Activated T-helper 17 cell treated with anti-CD3 and anti-CD28 coated beads, Interleukin-2, amount 50 U/mL, for 72 hours (primary cell): Measurements from ENCODE around the gene LARP1. TPM values are rescaled to one million over a fixed set of nuclear protein-coding genes. Genes with fewer than 3 reads are reported as not detected.
"Not testable (repeated sequence)": the region's sequence is repeated elsewhere in the genome, so short reads cannot be mapped to it uniquely, and the experiment has no call there.

Experiments
- ATAC-seq: fragments of 150-1000 bp; cut with Tn5 transposase; replicated peaks from 2 replicates; pipeline ENCODE4 v1.10.0; 2021; ENCODE audit warnings: mild to moderate bottlenecking, moderate library complexity
- H3K27ac Mint-ChIP-seq: one replicate; pipeline ENCODE4 v1.8.0; 2022; ENCODE audit warnings: mixed read lengths
- H3K27me3 Mint-ChIP-seq: one replicate; pipeline ENCODE4 v1.8.0; 2022; ENCODE audit warnings: mixed read lengths
- H3K36me3 Mint-ChIP-seq: one replicate; pipeline ENCODE4 v1.8.0; 2022; ENCODE audit warnings: low read depth, mild to moderate bottlenecking, mixed read lengths
- H3K4me1 Mint-ChIP-seq: one replicate; pipeline ENCODE4 v1.8.0; 2022; ENCODE audit warnings: mixed read lengths
- H3K4me3 Mint-ChIP-seq: one replicate; pipeline ENCODE4 v1.8.0; 2022; ENCODE audit warnings: mild to moderate bottlenecking, mixed read lengths
- H3K9me3 Mint-ChIP-seq: one replicate; pipeline ENCODE4 v1.8.0; 2022; ENCODE audit warnings: mixed read lengths
- total RNA-seq, 2 donors: library from RNA; stranded (reverse); gene quantifications; one replicate each; pipeline ENCODE4 v1.2.3, GENCODE V29; 2022

LARP1 gene
- total RNA-seq, 2 donors from 2014 or later = 121 to 242 TPM

DNA sequence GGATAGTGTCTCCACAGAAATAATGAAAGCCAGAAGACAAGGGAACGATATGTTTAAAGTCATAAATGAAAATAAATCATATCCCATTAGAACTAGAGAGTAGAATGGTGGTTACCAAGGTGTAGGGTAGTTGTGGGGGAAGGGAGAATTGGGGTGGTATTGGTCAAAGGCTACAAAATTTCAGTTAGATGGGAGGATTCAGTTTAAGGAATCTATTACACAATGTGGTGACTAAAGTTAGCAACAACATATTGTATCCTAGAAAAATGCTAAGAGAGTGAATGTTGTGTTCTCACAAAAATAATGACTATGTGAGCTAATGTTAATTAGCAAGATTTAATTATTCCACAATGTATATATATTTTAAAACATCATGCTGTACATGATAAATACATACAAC lies 27.8 kb upstream of the LARP1 start:
- Mint-ChIP-seq H3K4me3 (no peak overlapping the region), H3K9me3 (peaks cover 4% of the 10 kb centered on the region), H3K36me3 (no peaks in the 10 kb centered on the region), H3K27ac (no peak overlapping the region), H3K27me3 (no peaks in the 10 kb centered on the region), H3K4me1 (peaks cover 1% of the 10 kb centered on the region)
- ATAC-seq = no peak

DNA sequence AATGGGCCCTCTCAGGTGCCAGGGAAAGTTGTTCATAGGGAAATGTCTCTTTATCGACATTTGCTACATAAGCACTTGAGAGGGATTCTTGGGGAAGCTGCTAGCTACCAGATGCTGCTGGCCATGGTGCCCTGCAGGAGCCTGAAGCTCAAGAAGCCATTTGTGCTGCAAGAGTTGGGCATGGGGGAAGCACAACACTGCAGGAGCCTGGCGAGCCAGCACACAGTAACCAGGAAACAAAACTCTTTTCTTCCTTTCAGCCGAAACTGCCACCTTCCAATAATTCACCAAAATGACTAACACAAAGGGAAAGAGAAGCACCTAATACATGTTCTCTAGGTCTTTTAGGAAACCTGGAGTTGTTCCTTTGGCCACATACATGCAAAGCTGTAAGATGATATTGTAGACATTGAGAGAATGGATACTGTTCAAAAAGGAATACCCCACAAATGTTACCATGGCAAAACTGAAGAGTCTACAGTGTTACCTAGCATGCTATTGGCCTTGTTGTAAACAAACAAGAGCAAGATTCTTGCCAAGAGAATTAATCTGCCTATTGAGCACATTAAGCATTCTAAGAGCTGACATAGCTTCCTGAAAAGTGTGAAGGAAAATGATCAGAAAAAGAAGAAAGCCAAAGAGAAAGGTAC lies 26.1 kb upstream of the LARP1 start:
- no peak overlapping the region for H3K27ac Mint-ChIP-seq
- no peak overlapping the region for H3K4me3 Mint-ChIP-seq
- ATAC-seq = no peak
- H3K9me3 Mint-ChIP-seq = peaks cover 4% of the 10 kb centered on the region
- H3K4me1 Mint-ChIP-seq = no peaks in the 10 kb centered on the region
- H3K36me3 Mint-ChIP-seq = no peaks in the 10 kb centered on the region
- H3K27me3 Mint-ChIP-seq = no peaks in the 10 kb centered on the region

GRCh38 chr5:154729613-154730012 lies 25.6 kb upstream of the LARP1 start:
- no peak overlapping the region for H3K4me3 Mint-ChIP-seq
- H3K27me3 Mint-ChIP-seq = no peaks in the 10 kb centered on the region
- no peaks in the 10 kb centered on the region for H3K36me3 Mint-ChIP-seq
- H3K9me3 Mint-ChIP-seq = peaks cover 4% of the 10 kb centered on the region
- no peaks in the 10 kb centered on the region for H3K4me1 Mint-ChIP-seq
- no peak for ATAC-seq
- no peak overlapping the region for H3K27ac Mint-ChIP-seq

GRCh38 chr5:154730761-154731160 lies 24.4 kb upstream of the LARP1 start:
- not testable (repeated sequence) for H3K36me3 Mint-ChIP-seq, H3K9me3 Mint-ChIP-seq, H3K27ac Mint-ChIP-seq, H3K4me1 Mint-ChIP-seq, H3K27me3 Mint-ChIP-seq, ATAC-seq, H3K4me3 Mint-ChIP-seq

DNA sequence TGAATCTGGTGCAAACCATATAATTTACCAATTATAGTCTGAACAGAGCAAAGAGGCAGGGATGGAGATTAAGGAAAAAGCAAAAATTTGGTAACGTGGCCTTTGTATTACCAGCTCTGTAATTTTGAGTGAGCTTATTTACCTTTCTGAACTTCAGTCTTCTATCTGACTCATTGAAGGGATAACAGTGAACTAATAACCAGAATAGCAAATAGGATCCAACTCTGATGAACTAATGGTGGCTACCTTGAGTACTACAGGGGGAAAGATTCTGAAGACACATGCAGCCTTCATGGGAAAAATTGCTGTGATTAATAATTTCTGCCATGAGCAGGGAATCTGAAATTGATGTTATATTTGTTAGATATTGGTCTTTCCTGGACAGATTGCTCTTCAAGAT lies 23.0 kb upstream of the LARP1 start:
- ATAC-seq = no peak
- H3K4me3 Mint-ChIP-seq = no peak overlapping the region
- peaks cover 4% of the 10 kb centered on the region for H3K9me3 Mint-ChIP-seq
- H3K4me1 Mint-ChIP-seq = no peaks in the 10 kb centered on the region
- H3K27ac Mint-ChIP-seq = no peak overlapping the region
- H3K27me3 Mint-ChIP-seq = no peaks in the 10 kb centered on the region
- H3K36me3 Mint-ChIP-seq = no peaks in the 10 kb centered on the region

DNA sequence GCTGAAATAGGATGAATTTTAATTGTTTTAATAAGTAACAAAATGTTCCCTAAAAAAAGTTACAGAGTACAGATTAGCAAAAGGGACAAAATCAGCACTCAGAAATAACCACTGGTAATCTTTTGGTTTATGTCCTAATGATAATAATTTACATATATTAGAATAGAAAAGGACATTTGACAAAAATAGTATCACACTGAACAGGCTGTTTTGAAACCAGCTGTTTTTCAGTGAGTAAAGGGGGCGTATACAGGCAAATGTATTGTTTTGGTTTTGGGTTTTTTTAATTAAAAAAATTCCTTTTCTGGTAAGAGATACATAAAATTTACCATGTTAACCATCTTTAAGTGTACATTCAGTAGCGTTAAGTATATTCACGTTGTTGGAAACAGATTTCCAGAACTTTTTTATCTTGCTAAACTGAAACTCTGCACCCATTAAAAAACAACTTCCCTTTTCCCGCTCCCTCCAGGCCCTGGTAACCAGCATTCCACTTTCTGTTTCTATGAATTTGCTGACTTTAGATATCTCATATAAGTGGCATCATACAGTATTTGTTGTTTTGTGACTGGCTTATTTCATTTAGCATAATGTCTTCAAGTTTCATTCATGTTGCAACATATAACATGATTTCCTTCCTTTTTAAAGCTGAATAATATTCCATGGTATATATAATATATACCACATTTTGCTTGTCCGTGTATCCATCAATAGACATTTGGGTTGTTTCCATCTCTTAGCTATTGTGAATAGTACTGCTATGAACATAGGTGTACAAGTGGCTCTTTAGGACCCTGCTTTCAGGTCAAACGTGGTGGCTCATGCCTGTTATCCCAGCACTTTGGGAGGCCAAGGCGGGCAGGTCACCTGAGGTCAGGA lies 20.6 kb upstream of the LARP1 start:
- no peak for ATAC-seq
- Mint-ChIP-seq H3K9me3 (peaks cover 2% of the 10 kb centered on the region), H3K36me3 (no peaks in the 10 kb centered on the region)

GRCh38 chr5:154735362-154735761 lies 19.8 kb upstream of the LARP1 start:
- H3K9me3 Mint-ChIP-seq, H3K36me3 Mint-ChIP-seq, H3K27me3 Mint-ChIP-seq, H3K4me3 Mint-ChIP-seq, H3K4me1 Mint-ChIP-seq, ATAC-seq, H3K27ac Mint-ChIP-seq: not testable (repeated sequence)

More for the DNA sequence above, 20.6 kb upstream of the LARP1 start:
- Mint-ChIP-seq H3K4me1 (no peaks in the 10 kb centered on the region), H3K4me3 (no peak overlapping the region), H3K27me3 (no peaks in the 10 kb centered on the region), H3K27ac (no peak overlapping the region)

DNA sequence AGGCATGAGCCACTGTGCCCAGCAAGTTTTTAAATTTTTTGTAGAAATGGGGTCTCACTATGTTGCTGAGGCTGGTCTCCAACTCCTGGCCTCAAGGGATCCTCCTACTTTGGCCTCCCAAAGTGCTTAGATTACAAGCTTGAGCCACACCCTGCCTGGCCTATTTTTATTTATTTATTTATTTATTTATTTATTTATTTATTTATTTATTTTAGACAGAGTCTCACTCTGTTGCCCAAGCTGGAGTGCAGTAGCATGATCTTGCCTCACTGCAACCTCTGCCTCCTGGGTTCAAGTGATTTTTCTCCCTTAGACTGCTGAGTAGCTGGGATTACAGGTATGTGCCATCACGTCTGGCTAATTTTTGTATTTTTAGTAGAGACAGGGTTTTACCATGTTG lies 18.8 kb upstream of the LARP1 start:
- not testable (repeated sequence) for H3K4me1 Mint-ChIP-seq, H3K36me3 Mint-ChIP-seq, H3K4me3 Mint-ChIP-seq, H3K27ac Mint-ChIP-seq, H3K27me3 Mint-ChIP-seq, ATAC-seq, H3K9me3 Mint-ChIP-seq

- H3K27ac Mint-ChIP-seq = no peak overlapping the region
- no peaks in the 10 kb centered on the region for H3K36me3 Mint-ChIP-seq
- no peaks in the 10 kb centered on the region for H3K4me1 Mint-ChIP-seq
- H3K27me3 Mint-ChIP-seq = no peaks in the 10 kb centered on the region
- no peak overlapping the region for H3K4me3 Mint-ChIP-seq
- ATAC-seq = no peak
- no peaks in the 10 kb centered on the region for H3K9me3 Mint-ChIP-seq
These were observed 17.4 kb upstream of the LARP1 start for GRCh38 chr5:154737667-154738320.

DNA sequence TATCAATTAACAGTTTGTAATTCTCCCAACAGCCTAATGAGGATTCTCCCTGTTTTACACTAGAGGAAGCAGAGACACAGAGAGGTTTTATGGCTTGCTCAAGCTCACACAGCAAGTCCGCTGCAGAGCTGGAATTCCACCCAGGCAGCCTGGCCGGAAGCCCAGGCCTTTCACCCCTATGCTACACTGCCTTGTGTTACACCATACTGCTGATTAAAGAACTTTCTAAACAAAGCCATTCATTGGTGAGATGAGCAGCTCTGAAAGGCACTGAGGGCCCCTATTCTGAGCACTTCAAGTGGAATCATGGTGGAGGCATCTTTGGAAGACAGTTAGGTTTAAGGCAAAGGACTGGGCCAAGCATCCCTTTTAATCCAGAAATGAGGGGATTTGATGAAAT lies 14.7 kb upstream of the LARP1 start:
- no peaks in the 10 kb centered on the region for H3K4me1 Mint-ChIP-seq
- no peak for ATAC-seq

DNA sequence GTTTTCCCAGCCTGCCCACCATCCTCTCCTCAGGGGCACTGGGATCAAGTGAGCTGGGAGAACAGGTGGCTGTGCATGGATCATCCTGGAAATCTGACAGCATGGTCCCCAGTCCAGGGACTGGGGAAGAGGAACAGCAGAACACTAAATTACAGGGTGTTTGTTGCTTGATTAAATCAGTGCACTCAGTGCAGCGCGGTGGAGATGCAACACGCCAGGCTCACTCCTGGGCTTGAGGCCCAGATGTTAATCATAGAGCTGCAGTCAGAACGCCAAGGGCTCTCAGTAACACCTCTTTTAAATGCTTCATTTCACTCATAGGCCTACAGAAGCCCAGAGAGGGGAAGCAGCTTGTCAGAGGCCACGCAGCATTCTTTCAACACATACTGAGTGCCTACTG lies 14.2 kb upstream of the LARP1 start:
- no peaks in the 10 kb centered on the region for H3K4me1 Mint-ChIP-seq
- H3K36me3 Mint-ChIP-seq = no peaks in the 10 kb centered on the region
- H3K4me3 Mint-ChIP-seq = no peak overlapping the region
- H3K27me3 Mint-ChIP-seq = no peaks in the 10 kb centered on the region
- no peak for ATAC-seq
- no peaks in the 10 kb centered on the region for H3K9me3 Mint-ChIP-seq
- H3K27ac Mint-ChIP-seq = no peak overlapping the region

More for the DNA sequence above, 14.7 kb upstream of the LARP1 start:
- Mint-ChIP-seq H3K27ac (no peak overlapping the region), H3K27me3 (no peaks in the 10 kb centered on the region), H3K4me3 (no peak overlapping the region), H3K36me3 (no peaks in the 10 kb centered on the region), H3K9me3 (no peaks in the 10 kb centered on the region)

- Mint-ChIP-seq H3K36me3 (no peaks in the 10 kb centered on the region), H3K27ac (no peak overlapping the region), H3K9me3 (no peaks in the 10 kb centered on the region), H3K27me3 (no peaks in the 10 kb centered on the region), H3K4me1 (no peaks in the 10 kb centered on the region), H3K4me3 (no peak overlapping the region)
- ATAC-seq = no peak
These were observed 13.8 kb upstream of the LARP1 start for GRCh38 chr5:154741415-154741814.

- no peaks in the 10 kb centered on the region for H3K9me3 Mint-ChIP-seq
- H3K27ac Mint-ChIP-seq = no peak overlapping the region
- H3K4me1 Mint-ChIP-seq = no peaks in the 10 kb centered on the region
- H3K4me3 Mint-ChIP-seq = no peak overlapping the region
- ATAC-seq = no peak
- no peaks in the 10 kb centered on the region for H3K36me3 Mint-ChIP-seq
- H3K27me3 Mint-ChIP-seq = no peaks in the 10 kb centered on the region
These were observed 11.4 kb upstream of the LARP1 start for GRCh38 chr5:154743812-154744211.

DNA sequence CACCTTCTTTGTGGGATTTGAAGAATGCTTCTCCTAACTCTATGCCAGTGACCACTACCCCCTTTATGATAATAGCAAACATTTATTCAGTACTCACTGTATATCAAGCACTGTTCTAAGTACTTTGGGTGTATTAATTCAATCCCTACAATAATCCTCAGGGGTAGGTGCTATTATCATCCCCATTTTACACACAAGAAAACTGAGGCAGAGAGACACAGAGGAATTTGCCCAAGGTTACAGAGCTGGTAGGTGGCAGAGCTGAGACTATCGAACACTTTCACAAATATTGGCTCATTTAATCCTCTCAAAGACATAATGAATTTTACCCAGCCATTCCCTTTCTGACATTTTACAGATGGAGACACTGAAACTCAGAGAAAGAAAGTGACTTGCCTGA lies 9.8 kb upstream of the LARP1 start:
- no peaks in the 10 kb centered on the region for H3K27me3 Mint-ChIP-seq
- ATAC-seq = no peak
- H3K9me3 Mint-ChIP-seq = no peaks in the 10 kb centered on the region
- H3K36me3 Mint-ChIP-seq = no peaks in the 10 kb centered on the region
- no peak overlapping the region for H3K4me3 Mint-ChIP-seq
- no peaks in the 10 kb centered on the region for H3K4me1 Mint-ChIP-seq
- H3K27ac Mint-ChIP-seq = no peak overlapping the region

DNA sequence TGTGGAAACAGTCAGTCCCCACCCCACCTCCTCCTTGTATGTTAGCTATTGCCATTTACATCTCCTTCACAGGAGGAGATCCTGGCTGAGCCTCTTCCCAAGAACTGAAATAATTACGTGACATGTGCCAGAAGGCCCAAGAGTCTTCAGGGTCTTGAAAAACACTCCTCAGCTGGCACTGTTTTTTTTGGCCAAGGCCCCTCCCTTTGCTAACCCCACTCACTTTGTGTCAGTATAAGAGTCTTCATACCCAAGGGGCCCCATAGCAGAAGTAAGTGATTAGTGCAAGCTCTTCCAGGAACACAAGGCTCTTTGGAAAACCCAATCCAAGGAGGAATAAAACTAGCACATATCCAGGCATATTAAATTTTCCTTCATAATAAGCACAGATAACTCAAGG lies 5.7 kb upstream of the LARP1 start:
- Mint-ChIP-seq H3K9me3 (no peaks in the 10 kb centered on the region), H3K4me1 (peaks cover 11% of the 10 kb centered on the region), H3K36me3 (no peaks in the 10 kb centered on the region), H3K4me3 (no peak overlapping the region), H3K27ac (no peak overlapping the region), H3K27me3 (no peaks in the 10 kb centered on the region)
- ATAC-seq = no peak
